HepG2 (cell line): ENCODE data around the gene ARAP3. TPM values are rescaled to one million over a fixed set of nuclear protein-coding genes. Genes with fewer than 3 reads are reported as not detected.

Source experiments
- ARID2 ChIP-seq: sonication (generic); formaldehyde crosslinking; IDR thresholded peaks from 2 replicates; pipeline ENCODE4 v1.8.1; 2022; ENCODE audit warnings: mild to moderate bottlenecking, missing genetic modification reagents, borderline replicate concordance
- ATF7 ChIP-seq, 2 experiments: fragments of 450-650 bp in 1 of 2; sonication (generic) in 1 of 2; formaldehyde crosslinking in 1 of 2; IDR thresholded peaks; 2 replicates each; pipeline versions ENCODE4 v1.4.0 to v1.6.1; 2016 to 2020; ENCODE audit warnings: antibody characterized with exemption in 1 of 2, mild to moderate bottlenecking in 1 of 2, missing genetic modification reagents in 1 of 2
- FIP1L1 ChIP-seq: fragments of 200-400 bp; formaldehyde crosslinking; IDR thresholded peaks from 2 replicates; pipeline ENCODE4 v1.6.1; 2018; ENCODE audit warnings: low read depth, mild to moderate bottlenecking, low read length, moderate library complexity, borderline replicate concordance; ENCODE audit not compliant: insufficient read depth
- HOXA5 ChIP-seq: sonication (generic); formaldehyde crosslinking; IDR thresholded peaks from 2 replicates; pipeline ENCODE4 v1.4.0; 2020; ENCODE audit warnings: missing genetic modification reagents
- KAT8 ChIP-seq: IDR thresholded peaks from 2 replicates; pipeline ENCODE4 v1.6.1; 2016; ENCODE audit warnings: missing genetic modification reagents, missing compliant biosample characterization
- KLF6 ChIP-seq: IDR thresholded peaks from 2 replicates; pipeline ENCODE4 v1.8.0; 2016; ENCODE audit warnings: missing biosample characterization, missing genetic modification reagents
- PAF1 ChIP-seq: IDR thresholded peaks from 2 replicates; pipeline ENCODE4 v1.6.1; 2016; ENCODE audit warnings: missing genetic modification reagents, missing compliant biosample characterization
- RARA ChIP-seq: IDR thresholded peaks from 2 replicates; pipeline ENCODE4 v1.6.1; 2016; ENCODE audit warnings: missing genetic modification reagents, missing compliant biosample characterization
- RARG ChIP-seq: sonication (generic); formaldehyde crosslinking; IDR thresholded peaks from 2 replicates; pipeline ENCODE4 v1.4.0; 2020; ENCODE audit warnings: low read depth, mild to moderate bottlenecking, missing genetic modification reagents
- SOX13 ChIP-seq, 3 experiments: fragments of 450-650 bp in 1 of 3; sonication (generic) in 1 of 3; formaldehyde crosslinking in 1 of 3; IDR thresholded peaks in 2 of 3; conservative IDR thresholded peaks in 1 of 3; 2 replicates each; pipeline versions ENCODE4 v1.5.0 to v1.6.1; 2016 to 2020; ENCODE audit warnings: antibody characterized with exemption in 1 of 3, mild to moderate bottlenecking in 1 of 3, missing compliant biosample characterization in 1 of 3, missing genetic modification reagents in 1 of 3, moderate library complexity in 1 of 3
- SP5 ChIP-seq: IDR thresholded peaks from 2 replicates; pipeline ENCODE4 v1.6.1; 2016; ENCODE audit warnings: low read depth, borderline replicate concordance
- TARDBP ChIP-seq: sonication (generic); formaldehyde crosslinking; IDR thresholded peaks from 2 replicates; pipeline ENCODE4 v1.8.0; 2022; ENCODE audit warnings: mild to moderate bottlenecking, missing genetic modification reagents
- ZNF224 ChIP-seq: sonication (generic); formaldehyde crosslinking; IDR thresholded peaks from 2 replicates; pipeline ENCODE4 v1.5.0; 2020; ENCODE audit warnings: mild to moderate bottlenecking, missing genetic modification reagents
- ZNF263 ChIP-seq: sonication (generic); formaldehyde crosslinking; IDR thresholded peaks from 2 replicates; pipeline ENCODE4 v1.4.0; 2020; ENCODE audit warnings: missing genetic modification reagents
- ZNF335 ChIP-seq: sonication (generic); formaldehyde crosslinking; IDR thresholded peaks from 2 replicates; pipeline ENCODE4 v1.4.0; 2020; ENCODE audit warnings: missing genetic modification reagents
- ZNF773 ChIP-seq: sonication (generic); formaldehyde crosslinking; IDR thresholded peaks from 2 replicates; pipeline ENCODE4 v1.4.0; 2020; ENCODE audit warnings: missing genetic modification reagents, borderline replicate concordance
- polyA plus RNA-seq, 8 experiments: library from polyadenylated mRNA; depleted of rRNA in 3 of 8; stranded (reverse) in 7 of 8; unstranded in 1 of 8; fragments of >200 nt; fragmentation: Illumina TruSeq in 4 of 8; extraction: Trizol in 4 of 8; gene quantifications; 2 replicates each; pipeline versions ENCODE4 v1.2.1 to v1.2.3, GENCODE V29; 2011 to 2016; ENCODE audit warnings: low read depth in 4 of 8, missing spikeins in 1 of 8, mixed read lengths in 1 of 8; ENCODE audit not compliant: insufficient read depth in 1 of 8
- total RNA-seq, 5 experiments: library from RNA; depleted of rRNA; stranded (reverse); fragments of >200 nt; fragmentation: Illumina TruSeq; extraction: Trizol; gene quantifications; 2 replicates each; pipeline ENCODE4 v1.2.3, GENCODE V29; 2016; ENCODE audit warnings: low read depth in 1 of 5
- TF ChIP-seq, protein P1 (sequence below): sonication (generic); formaldehyde crosslinking; IDR thresholded peaks from 2 replicates; pipeline ENCODE4 v1.4.0; 2020; ENCODE audit warnings: missing genetic modification reagents, borderline replicate concordance
- TF ChIP-seq, protein P2 (sequence below): IDR thresholded peaks from 2 replicates; pipeline ENCODE4 v1.6.1; 2016
- TF ChIP-seq, protein P3 (sequence below): sonication (generic); formaldehyde crosslinking; IDR thresholded peaks from 2 replicates; pipeline ENCODE4 v1.4.0; 2020; ENCODE audit warnings: missing genetic modification reagents

ARAP3 gene
- total and polyA plus RNA-seq, 2 of the 13 experiments (the other 11 are each of a cell fraction or from before 2014, with no cell fraction given) = 0.25 TPM; not detected in 1

DNA sequence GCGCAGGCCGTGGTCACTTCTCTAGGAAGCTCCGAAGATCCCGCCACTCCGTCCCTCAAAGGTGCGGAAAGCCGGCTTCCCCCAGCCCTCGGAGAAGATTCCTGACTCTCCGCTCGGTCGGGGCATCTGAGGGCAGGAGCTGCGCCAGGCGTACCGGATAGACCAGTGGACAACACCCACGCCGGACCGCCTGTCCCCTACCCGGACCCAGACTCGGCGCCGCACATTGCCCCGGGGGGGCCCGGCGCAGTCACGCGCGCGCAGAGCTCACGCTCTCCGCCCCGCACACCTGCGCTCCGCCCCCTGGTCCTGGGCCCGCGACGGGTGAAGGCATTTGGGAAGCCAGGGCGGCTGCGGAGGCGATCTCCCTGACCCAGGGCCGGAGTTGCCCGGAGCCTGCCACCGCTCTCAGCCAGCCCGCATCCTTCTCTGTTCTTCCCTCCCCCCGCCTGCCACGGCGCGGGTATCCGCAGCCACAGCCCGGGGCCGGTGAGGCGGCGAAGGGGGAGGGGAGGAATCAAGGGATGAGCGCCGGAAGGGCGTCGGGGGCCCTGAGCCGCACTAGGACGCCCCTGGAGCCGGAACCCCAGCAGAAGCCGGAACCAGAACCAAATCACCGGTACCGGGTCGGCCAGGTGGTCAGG lies 44.8 kb downstream of the ARAP3 start (continued):
- TF ChIP-seq HOXA5 (CRISPR knock-in tag) (no peak), TARDBP (CRISPR knock-in tag) (peak; percentile 71; the same call in 1 of the 2 replicates), ARID2 (CRISPR knock-in tag) (0 out of 2 replicates have a peak, but pooled peaks have one; percentile 74), ZNF773 (CRISPR knock-in tag) (no peak), ZNF263 (peak; percentile 24; the same call in 1 of the 2 replicates), KAT8 (CRISPR knock-in tag) (0 out of 2 replicates have a peak, but pooled peaks have one; percentile 42), RARA (no peak; the same call in 1 of the 2 replicates), SP5 (peak; percentile 42; the same call in 1 of the 2 replicates), PAF1 (no peak), RARG (CRISPR knock-in tag) (0 out of 2 replicates have a peak, but pooled peaks have one; percentile 25), SOX13 (IDR thresholded peaks at IDR 0.05) (no peak), SOX13 (CRISPR knock-in tag; conservative IDR thresholded peaks at IDR 0.05 in 1 of 2, IDR thresholded peaks at IDR 0.05 in 1 of 2) (no peak), FIP1L1 (0 out of 2 replicates have a peak, but pooled peaks have one; percentile 19), ZNF335 (CRISPR knock-in tag) (0 out of 2 replicates have a peak, but pooled peaks have one; percentile 21), ATF7 (IDR thresholded peaks at IDR 0.05) (no peak), ATF7 (CRISPR knock-in tag; IDR thresholded peaks at IDR 0.05) (peak; percentile 17; the same call in 1 of the 2 replicates), KLF6 (CRISPR knock-in tag) (peak; percentile 26; the same call in 1 of the 2 replicates), ZNF224 (CRISPR knock-in tag) (0 out of 2 replicates have a peak, but pooled peaks have one; percentile 26)
- TF ChIP-seq, protein P1, sequence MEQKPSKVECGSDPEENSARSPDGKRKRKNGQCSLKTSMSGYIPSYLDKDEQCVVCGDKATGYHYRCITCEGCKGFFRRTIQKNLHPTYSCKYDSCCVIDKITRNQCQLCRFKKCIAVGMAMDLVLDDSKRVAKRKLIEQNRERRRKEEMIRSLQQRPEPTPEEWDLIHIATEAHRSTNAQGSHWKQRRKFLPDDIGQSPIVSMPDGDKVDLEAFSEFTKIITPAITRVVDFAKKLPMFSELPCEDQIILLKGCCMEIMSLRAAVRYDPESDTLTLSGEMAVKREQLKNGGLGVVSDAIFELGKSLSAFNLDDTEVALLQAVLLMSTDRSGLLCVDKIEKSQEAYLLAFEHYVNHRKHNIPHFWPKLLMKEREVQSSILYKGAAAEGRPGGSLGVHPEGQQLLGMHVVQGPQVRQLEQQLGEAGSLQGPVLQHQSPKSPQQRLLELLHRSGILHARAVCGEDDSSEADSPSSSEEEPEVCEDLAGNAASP (CRISPR knock-in tag) = no peak
- TF ChIP-seq, protein P2, sequence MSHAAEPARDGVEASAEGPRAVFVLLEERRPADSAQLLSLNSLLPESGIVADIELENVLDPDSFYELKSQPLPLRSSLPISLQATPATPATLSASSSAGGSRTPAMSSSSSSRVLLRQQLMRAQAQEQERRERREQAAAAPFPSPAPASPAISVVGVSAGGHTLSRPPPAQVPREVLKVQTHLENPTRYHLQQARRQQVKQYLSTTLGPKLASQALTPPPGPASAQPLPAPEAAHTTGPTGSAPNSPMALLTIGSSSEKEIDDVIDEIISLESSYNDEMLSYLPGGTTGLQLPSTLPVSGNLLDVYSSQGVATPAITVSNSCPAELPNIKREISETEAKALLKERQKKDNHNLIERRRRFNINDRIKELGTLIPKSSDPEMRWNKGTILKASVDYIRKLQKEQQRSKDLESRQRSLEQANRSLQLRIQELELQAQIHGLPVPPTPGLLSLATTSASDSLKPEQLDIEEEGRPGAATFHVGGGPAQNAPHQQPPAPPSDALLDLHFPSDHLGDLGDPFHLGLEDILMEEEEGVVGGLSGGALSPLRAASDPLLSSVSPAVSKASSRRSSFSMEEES = no peak
- TF ChIP-seq, protein P3, sequence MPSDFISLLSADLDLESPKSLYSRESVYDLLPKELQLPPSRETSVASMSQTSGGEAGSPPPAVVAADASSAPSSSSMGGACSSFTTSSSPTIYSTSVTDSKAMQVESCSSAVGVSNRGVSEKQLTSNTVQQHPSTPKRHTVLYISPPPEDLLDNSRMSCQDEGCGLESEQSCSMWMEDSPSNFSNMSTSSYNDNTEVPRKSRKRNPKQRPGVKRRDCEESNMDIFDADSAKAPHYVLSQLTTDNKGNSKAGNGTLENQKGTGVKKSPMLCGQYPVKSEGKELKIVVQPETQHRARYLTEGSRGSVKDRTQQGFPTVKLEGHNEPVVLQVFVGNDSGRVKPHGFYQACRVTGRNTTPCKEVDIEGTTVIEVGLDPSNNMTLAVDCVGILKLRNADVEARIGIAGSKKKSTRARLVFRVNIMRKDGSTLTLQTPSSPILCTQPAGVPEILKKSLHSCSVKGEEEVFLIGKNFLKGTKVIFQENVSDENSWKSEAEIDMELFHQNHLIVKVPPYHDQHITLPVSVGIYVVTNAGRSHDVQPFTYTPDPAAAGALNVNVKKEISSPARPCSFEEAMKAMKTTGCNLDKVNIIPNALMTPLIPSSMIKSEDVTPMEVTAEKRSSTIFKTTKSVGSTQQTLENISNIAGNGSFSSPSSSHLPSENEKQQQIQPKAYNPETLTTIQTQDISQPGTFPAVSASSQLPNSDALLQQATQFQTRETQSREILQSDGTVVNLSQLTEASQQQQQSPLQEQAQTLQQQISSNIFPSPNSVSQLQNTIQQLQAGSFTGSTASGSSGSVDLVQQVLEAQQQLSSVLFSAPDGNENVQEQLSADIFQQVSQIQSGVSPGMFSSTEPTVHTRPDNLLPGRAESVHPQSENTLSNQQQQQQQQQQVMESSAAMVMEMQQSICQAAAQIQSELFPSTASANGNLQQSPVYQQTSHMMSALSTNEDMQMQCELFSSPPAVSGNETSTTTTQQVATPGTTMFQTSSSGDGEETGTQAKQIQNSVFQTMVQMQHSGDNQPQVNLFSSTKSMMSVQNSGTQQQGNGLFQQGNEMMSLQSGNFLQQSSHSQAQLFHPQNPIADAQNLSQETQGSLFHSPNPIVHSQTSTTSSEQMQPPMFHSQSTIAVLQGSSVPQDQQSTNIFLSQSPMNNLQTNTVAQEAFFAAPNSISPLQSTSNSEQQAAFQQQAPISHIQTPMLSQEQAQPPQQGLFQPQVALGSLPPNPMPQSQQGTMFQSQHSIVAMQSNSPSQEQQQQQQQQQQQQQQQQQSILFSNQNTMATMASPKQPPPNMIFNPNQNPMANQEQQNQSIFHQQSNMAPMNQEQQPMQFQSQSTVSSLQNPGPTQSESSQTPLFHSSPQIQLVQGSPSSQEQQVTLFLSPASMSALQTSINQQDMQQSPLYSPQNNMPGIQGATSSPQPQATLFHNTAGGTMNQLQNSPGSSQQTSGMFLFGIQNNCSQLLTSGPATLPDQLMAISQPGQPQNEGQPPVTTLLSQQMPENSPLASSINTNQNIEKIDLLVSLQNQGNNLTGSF = peak; percentile 19
